Fibroblast of the aortic adventitia (primary cell): ENCODE data around the gene AOX1. TPM values are rescaled to one million over a fixed set of nuclear protein-coding genes. Genes with fewer than 3 reads are reported as not detected.
"Not testable (repeated sequence)": the region's sequence is repeated elsewhere in the genome, so short reads cannot be mapped to it uniquely, and the experiment has no call there.

Source experiments
- DNase-seq: peaks from one replicate; pipeline ENCODE4 v3.0.0-alpha.2; 2010; ENCODE audit warnings: low read depth
- H3K4me3 ChIP-seq: 2 replicates; pipeline ENCODE4 v1.5.1; 2011; ENCODE audit warnings: low read depth, mild to moderate bottlenecking, control low read depth, low read length, moderate library complexity
- total RNA-seq: library from RNA; depleted of rRNA; stranded (reverse); fragments of >200 nt; gene quantifications from 2 replicates; pipeline ENCODE4 v1.2.3, GENCODE V29; 2012; ENCODE audit warnings: low replicate concordance
- TF ChIP-seq, protein P1 (sequence below): IDR thresholded peaks from 2 replicates; pipeline ENCODE4 v1.5.1; 2011; ENCODE audit warnings: mild to moderate bottlenecking, low read length, control low read depth, inconsistent platforms; ENCODE audit not compliant: insufficient read depth

Gene AOX1
- total RNA-seq, 1 donor: 23.6 TPM

DNA sequence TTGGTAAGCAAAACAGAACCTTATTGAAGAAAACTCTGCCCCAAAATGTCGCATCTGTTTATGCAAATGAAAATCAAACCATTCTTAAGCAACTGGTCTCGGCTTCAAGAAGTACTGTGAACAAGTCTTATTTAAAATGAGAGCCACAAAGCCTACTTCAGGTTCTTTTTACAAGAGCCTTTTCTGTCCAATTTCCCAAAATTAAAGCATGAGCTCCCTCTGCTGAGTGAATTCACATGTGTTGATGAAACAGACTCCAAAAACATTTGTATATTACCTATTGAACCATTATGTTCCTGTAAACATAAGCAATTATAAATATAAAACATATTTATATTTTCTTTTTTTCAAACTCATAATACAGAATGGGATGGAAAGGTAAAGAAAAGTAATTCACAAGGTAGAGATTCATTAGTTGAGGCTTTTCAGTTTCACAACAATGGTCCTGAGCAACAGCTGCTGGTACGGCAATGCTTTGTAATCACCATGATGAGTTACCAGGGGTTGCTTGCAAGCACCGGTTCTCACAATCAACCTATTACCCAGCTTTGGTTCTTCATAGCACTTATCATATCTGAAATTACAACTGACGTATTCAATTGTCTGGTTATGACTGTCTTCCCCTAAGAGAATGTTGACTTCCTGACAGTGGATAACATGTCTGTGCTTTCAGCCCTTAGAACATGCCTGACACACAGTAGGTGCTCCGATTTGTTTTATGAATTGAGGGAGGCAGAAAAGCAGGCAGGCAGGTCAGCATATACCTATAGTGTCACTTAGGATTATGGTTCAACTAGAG is 117.5 kb downstream of the AOX1 start:
- TF ChIP-seq, protein P1, sequence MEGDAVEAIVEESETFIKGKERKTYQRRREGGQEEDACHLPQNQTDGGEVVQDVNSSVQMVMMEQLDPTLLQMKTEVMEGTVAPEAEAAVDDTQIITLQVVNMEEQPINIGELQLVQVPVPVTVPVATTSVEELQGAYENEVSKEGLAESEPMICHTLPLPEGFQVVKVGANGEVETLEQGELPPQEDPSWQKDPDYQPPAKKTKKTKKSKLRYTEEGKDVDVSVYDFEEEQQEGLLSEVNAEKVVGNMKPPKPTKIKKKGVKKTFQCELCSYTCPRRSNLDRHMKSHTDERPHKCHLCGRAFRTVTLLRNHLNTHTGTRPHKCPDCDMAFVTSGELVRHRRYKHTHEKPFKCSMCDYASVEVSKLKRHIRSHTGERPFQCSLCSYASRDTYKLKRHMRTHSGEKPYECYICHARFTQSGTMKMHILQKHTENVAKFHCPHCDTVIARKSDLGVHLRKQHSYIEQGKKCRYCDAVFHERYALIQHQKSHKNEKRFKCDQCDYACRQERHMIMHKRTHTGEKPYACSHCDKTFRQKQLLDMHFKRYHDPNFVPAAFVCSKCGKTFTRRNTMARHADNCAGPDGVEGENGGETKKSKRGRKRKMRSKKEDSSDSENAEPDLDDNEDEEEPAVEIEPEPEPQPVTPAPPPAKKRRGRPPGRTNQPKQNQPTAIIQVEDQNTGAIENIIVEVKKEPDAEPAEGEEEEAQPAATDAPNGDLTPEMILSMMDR: peak; percentile 60
- H3K4me3 ChIP-seq: no peak overlapping the region
- peak; percentile 91 for DNase-seq

DNA sequence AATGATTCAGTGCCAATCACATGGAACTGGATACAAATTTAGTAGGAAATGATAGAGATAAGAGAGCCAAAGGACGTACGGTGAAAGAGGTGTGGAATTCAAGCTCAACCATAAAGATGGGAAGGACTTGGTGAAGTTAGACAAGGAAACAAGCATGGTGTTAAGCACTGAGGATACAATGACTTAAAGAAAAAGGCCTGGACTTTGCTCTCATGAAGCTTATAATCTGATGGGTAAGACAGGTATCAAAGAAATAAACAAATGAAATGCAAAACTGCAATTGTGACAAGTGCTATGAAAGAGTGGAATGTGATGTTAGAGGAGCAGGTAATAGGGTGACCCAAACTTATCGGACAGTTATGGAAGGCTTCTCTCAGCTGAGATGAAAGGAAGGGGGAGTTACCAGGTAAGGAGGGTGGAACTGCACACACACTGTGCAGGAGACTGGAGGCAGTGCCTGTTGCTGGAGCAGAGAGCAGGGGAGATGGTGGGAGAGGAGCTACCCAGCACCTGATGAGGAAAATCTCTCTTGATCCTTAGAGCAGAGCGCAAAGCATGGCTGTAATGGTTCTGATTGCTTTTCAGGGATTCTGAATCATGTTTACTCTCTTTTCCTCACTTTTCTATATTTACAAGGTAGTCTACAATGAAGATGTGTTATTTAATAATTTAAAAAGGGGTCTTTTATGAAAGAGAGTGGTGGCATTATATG is 118.3 kb downstream of the AOX1 start:
- DNase-seq: no peak
- no peak overlapping the region for H3K4me3 ChIP-seq
- TF ChIP-seq, protein P1: no peak

DNA sequence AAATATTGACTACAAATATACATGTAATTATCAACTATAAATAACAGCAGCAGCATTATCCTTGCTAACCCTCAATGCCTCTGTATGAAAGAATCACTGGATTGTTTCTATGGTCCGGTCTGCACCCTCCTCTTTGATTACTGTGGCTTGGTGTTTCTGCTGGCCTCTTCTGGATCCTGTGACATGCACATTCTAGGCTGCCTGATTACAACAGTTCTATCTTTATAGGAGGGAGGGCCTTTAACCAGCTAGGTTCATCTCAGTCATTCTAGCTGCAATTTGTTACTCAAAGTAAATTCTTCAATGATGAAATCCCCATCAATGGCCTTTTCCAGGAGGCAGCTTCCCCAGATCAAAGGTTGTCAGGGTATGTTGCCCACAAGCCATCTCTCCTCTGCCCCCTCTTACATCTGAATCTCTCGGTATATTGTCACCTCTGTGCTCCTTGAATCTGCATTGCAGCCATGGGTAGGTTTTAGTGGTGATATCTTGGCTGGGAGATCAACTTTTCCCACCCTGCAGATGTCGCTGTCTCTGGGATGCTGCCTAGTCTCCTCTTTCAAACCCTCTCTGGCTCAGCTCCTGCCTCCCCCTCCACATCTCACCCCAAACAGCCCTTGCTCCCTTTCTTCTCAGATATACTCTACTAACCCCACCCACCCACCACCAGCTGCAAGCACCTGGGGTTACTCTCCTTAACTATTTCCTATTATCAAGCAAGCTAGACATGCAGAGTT is 119.7 kb downstream of the AOX1 start:
- DNase-seq: peak; percentile 30
- TF ChIP-seq, protein P1: peak; percentile 38
- H3K4me3 ChIP-seq: no peak overlapping the region

DNA sequence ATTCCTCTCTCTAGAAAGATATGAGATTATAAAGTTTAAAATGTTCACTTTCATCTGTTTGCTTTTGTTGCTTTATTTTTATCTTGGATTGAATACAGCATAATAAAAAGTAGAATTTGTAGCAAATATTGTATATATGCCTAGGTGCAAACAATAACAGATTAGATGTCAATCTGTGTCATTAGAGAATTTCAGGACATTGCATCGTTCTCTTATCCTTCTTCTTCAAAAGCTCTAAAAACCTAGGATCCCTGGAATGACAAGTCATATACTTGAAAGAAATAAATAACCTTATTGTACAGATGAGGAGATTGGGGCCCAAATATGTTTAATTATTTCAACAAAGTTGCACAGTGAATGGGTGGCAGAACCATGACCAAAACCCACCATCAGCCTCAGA is 123.1 kb downstream of the AOX1 start:
- no peak for DNase-seq
- TF ChIP-seq, protein P1: no peak
- H3K4me3 ChIP-seq: no peak overlapping the region

DNA sequence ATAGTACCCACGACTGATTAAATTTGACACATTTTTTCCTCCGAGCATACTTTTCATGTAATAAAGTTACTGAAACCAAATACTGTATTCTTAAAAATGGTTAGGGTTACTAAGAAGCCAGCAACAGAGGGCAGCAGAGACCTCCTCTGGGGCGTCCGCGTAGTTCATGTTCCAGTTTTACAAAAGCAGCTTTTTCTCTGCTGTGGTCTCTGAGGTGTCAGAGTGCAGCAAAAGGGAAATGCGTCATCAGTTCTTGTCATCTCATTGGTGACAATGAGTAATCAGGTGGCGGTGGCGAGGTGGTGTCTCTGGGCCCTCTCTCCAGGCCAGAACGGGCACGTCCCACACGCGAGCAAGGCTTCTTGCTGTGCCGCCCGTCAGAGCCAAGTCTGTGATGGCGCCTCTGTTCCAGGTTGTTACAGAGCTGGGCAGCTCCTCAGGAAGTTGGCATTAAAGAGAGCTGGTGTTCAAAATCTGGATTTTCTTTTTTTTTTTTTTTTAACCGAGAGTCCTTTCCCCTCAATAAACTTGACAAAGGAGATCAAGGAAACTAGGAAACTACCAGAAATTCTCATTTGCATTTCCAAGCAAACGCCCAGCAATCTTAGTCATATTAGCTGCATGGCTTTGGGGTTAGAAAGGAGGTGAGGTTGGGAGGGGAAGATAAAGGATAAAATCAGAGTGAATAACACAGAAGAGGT is 127.3 kb downstream of the AOX1 start:
- H3K4me3 ChIP-seq: peak overlapping the region; percentile 54
- DNase-seq: peak; percentile 93
- TF ChIP-seq, protein P1: peak; percentile 92

DNA sequence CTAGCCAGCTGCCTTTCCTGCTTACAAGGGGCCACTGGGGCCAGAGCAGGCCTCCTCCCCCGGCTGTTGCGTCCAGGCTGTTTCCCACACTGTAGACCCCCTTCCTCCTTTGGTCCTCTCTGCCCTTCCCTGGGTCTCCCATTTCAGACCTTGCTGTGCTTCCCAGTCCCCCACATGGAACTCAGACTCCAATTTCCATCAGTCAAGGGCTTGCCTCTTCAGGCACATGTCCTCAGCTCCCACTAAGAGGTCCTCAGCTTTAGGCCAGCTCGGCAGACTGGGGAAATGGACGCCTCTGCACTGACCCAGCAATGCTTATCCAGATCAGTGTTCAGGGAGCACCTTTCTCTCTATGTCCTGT is 127.9 kb downstream of the AOX1 start:
- no peak for DNase-seq
- TF ChIP-seq, protein P1: no peak
- no peak overlapping the region for H3K4me3 ChIP-seq

DNA sequence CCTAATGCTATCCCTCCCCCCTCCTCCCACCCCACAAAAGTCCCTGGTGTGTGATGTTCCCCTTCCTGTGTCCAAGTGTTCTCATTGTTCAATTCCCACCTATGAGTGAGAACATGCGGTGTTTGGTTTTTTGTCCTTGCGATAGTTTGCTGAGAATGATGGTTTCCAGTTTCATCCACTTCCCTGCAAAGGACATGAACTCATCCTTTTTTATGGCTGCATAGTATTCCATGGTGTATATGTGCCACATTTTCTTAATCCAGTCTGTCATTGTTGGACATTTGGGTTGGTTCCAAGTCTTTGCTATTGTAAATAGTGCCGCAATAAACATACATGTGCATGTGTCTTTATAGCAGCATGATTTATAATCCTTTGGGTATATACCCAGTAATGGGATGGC is 129.2 kb downstream of the AOX1 start:
- DNase-seq, H3K4me3 ChIP-seq: not testable (repeated sequence)
